SK-N-SH (cell line): ENCODE data around the gene PPP1R1B. TPM values are rescaled to one million over a fixed set of nuclear protein-coding genes. Genes with fewer than 3 reads are reported as not detected.

Source experiments
- CTCF ChIA-PET: fragments of 300-600, 350-600 bp; formaldehyde crosslinking; extraction: SDS; loops from one replicate; lab custom pipeline; 2021; lab: Yijun Ruan, JAX
- POLR2A ChIA-PET: fragments of 350-600 bp; sonication (Branson Sonifier 250); formaldehyde crosslinking; extraction: SDS; loops from one replicate; lab custom pipeline; 2020; ENCODE audit warnings: antibody characterized with exemption, inconsistent platforms; lab: Yijun Ruan, JAX
- DNase-seq: peaks from one replicate; pipeline ENCODE4 v3.0.0; 2012
- H2AFZ ChIP-seq: fragments of 200-600 bp; sonication (generic); 2 replicates; pipeline ENCODE4 v1.8.1; 2016; ENCODE audit warnings: antibody characterized with exemption, mild to moderate bottlenecking, low read depth
- H3F3A ChIP-seq: fragments of 200-600 bp; sonication (generic); replicated peaks from 2 replicates; pipeline ENCODE3; 2016; ENCODE audit warnings: antibody characterized with exemption, mild to moderate bottlenecking; ENCODE audit not compliant: insufficient read depth
- H3K27ac ChIP-seq, 2 experiments: fragments of 200-500 bp in 1 of 2; fragments of 200-600 bp in 1 of 2; sonication (Bioruptor generic) in 1 of 2; sonication (generic), shearing (Covaris generic) in 1 of 2; 2 replicates each; pipeline versions ENCODE4 v1.5.1 to v1.6.1; 2014 to 2016; ENCODE audit warnings: low read depth in 2 of 2, inconsistent platforms in 1 of 2, low read length in 1 of 2, mild to moderate bottlenecking in 1 of 2, mixed read lengths in 1 of 2
- H3K27me3 ChIP-seq: fragments of 200-600 bp; sonication (generic), shearing (Covaris generic); 2 replicates; pipeline ENCODE4 v1.6.1; 2016; ENCODE audit warnings: mixed run types; ENCODE audit not compliant: insufficient read depth
- H3K36me3 ChIP-seq, 2 experiments: fragments of 200-500 bp in 1 of 2; fragments of 200-600 bp in 1 of 2; sonication (Bioruptor generic) in 1 of 2; sonication (generic) in 1 of 2; replicated peaks in 1 of 2; 2 replicates each; pipeline versions ENCODE3 to v1.5.1; 2014 to 2016; ENCODE audit warnings: low read length in 1 of 2, mild to moderate bottlenecking in 1 of 2; ENCODE audit not compliant: insufficient read depth in 2 of 2, control insufficient read depth in 1 of 2
- H3K4me1 ChIP-seq, 2 experiments: fragments of 200-500 bp in 1 of 2; fragments of 200-600 bp in 1 of 2; sonication (Bioruptor generic) in 1 of 2; sonication (generic), shearing (Covaris generic) in 1 of 2; 2 replicates each; pipeline versions ENCODE4 v1.5.1 to v1.6.1; 2014 to 2016; ENCODE audit warnings: low read depth in 1 of 2, low read length in 1 of 2, mixed run types in 1 of 2; ENCODE audit not compliant: insufficient read depth in 2 of 2, control insufficient read depth in 1 of 2
- H3K4me2 ChIP-seq: fragments of 200-600 bp; sonication (generic), shearing (Covaris generic); 2 replicates; pipeline ENCODE4 v1.6.1; 2017; ENCODE audit warnings: mixed run types
- H3K4me3 ChIP-seq, 2 experiments: fragments of 200-500 bp in 1 of 2; fragments of 200-600 bp in 1 of 2; sonication (Bioruptor generic) in 1 of 2; sonication (generic), shearing (Covaris generic) in 1 of 2; 2 replicates each; pipeline versions ENCODE4 v1.5.1 to v1.8.1; 2014 to 2016; ENCODE audit warnings: low read depth in 2 of 2, inconsistent platforms in 1 of 2, low read length in 1 of 2, mild to moderate bottlenecking in 1 of 2, mixed read lengths in 1 of 2, moderate library complexity in 1 of 2
- H3K79me2 ChIP-seq: fragments of 200-600 bp; sonication (generic); 2 replicates; pipeline ENCODE4 v1.8.1; 2017; ENCODE audit warnings: mild to moderate bottlenecking; ENCODE audit not compliant: insufficient read depth
- H3K9ac ChIP-seq: fragments of 200-600 bp; sonication (generic); 2 replicates; pipeline ENCODE4 v1.6.1; 2017; ENCODE audit warnings: mixed run types
- H3K9me2 ChIP-seq: fragments of 200-600 bp; sonication (generic); 2 replicates; pipeline ENCODE4 v1.6.1; 2017; ENCODE audit warnings: mixed run types
- H3K9me3 ChIP-seq: fragments of 200-600 bp; sonication (generic); 2 replicates; pipeline ENCODE4 v1.6.1; 2017; ENCODE audit warnings: mixed run types, mild to moderate bottlenecking, moderate library complexity
- H4K20me1 ChIP-seq: fragments of 200-600 bp; sonication (generic); 2 replicates; pipeline ENCODE4 v1.6.1; 2017; ENCODE audit warnings: mild to moderate bottlenecking, mixed run types; ENCODE audit not compliant: insufficient read depth
- CHD2 ChIP-seq: fragments of 150-350 bp; IDR thresholded peaks from 2 replicates; pipeline ENCODE4 v1.6.1; 2018; ENCODE audit warnings: low read length; ENCODE audit not compliant: partially characterized antibody
- CTCF ChIP-seq: fragments of 200-600 bp; sonication (generic); IDR thresholded peaks from 2 replicates; pipeline ENCODE4 v1.6.1; 2017; ENCODE audit warnings: antibody characterized with exemption, mild to moderate bottlenecking, moderate library complexity
- EP300 ChIP-seq, 2 experiments: IDR thresholded peaks; 2 replicates each; pipeline versions ENCODE4 v1.4.0 to v1.6.1; 2012; ENCODE audit warnings: borderline replicate concordance in 1 of 2, low read depth in 1 of 2, low read length in 1 of 2
- GATA2 ChIP-seq: sonication (generic); formaldehyde crosslinking; IDR thresholded peaks from 2 replicates; pipeline ENCODE4 v1.5.0; 2020; ENCODE audit warnings: mild to moderate bottlenecking, missing genetic modification reagents
- RCOR1 ChIP-seq: fragments of 150-350 bp; IDR thresholded peaks from 2 replicates; pipeline ENCODE4 v1.6.1; 2017; ENCODE audit warnings: antibody characterized with exemption, low read length
- TAF1 ChIP-seq: IDR thresholded peaks from 2 replicates; pipeline ENCODE4 v1.6.1; 2012; ENCODE audit warnings: low read depth, mild to moderate bottlenecking, low read length, moderate library complexity, borderline replicate concordance
- TEAD4 ChIP-seq: IDR thresholded peaks from 2 replicates; pipeline ENCODE4 v1.4.0; 2012; ENCODE audit warnings: mild to moderate bottlenecking, borderline replicate concordance; ENCODE audit not compliant: insufficient read depth
- WGBS: methylation state at CpG from one replicate; pipeline ENCODE4 v1.1.6; 2017; ENCODE audit warnings: low lambda C conversion rate; 5-methylcytosine and 5-hydroxymethylcytosine counted together
- polyA plus RNA-seq, 3 experiments: library from polyadenylated mRNA; depleted of rRNA; stranded (reverse); fragments of >200 nt; gene quantifications; 2 replicates each; pipeline ENCODE4 v1.2.3, GENCODE V29; 2012
- TF ChIP-seq, protein P1 (sequence below): IDR thresholded peaks from 2 replicates; pipeline ENCODE4 v1.4.0; 2012; ENCODE audit warnings: low read depth, borderline replicate concordance
- TF ChIP-seq, protein P2 (sequence below): IDR thresholded peaks from 2 replicates; pipeline ENCODE4 v1.6.1; 2012; ENCODE audit warnings: mild to moderate bottlenecking, low read depth, low read length, moderate library complexity

Gene PPP1R1B
- polyA plus RNA-seq, 1 of the 3 experiments (the other 2 are of a cell fraction), result 0.07 TPM

- no peak for TF ChIP-seq CHD2
- TF ChIP-seq TAF1, result no peak
- no peak for TF ChIP-seq GATA2 (CRISPR knock-in tag)
- TF ChIP-seq, protein P1, sequence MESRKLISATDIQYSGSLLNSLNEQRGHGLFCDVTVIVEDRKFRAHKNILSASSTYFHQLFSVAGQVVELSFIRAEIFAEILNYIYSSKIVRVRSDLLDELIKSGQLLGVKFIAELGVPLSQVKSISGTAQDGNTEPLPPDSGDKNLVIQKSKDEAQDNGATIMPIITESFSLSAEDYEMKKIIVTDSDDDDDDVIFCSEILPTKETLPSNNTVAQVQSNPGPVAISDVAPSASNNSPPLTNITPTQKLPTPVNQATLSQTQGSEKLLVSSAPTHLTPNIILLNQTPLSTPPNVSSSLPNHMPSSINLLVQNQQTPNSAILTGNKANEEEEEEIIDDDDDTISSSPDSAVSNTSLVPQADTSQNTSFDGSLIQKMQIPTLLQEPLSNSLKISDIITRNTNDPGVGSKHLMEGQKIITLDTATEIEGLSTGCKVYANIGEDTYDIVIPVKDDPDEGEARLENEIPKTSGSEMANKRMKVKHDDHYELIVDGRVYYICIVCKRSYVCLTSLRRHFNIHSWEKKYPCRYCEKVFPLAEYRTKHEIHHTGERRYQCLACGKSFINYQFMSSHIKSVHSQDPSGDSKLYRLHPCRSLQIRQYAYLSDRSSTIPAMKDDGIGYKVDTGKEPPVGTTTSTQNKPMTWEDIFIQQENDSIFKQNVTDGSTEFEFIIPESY, result no peak
- TF ChIP-seq RCOR1, result no peak
- TF ChIP-seq TEAD4, result no peak
- no peak for TF ChIP-seq CTCF
- no peak for TF ChIP-seq EP300 (IDR thresholded peaks at IDR 0.05; ENCODE audit: borderline replicate concordance in 1 of 2, low read depth in 1 of 2, low read length in 1 of 2)
- TF ChIP-seq, protein P2, sequence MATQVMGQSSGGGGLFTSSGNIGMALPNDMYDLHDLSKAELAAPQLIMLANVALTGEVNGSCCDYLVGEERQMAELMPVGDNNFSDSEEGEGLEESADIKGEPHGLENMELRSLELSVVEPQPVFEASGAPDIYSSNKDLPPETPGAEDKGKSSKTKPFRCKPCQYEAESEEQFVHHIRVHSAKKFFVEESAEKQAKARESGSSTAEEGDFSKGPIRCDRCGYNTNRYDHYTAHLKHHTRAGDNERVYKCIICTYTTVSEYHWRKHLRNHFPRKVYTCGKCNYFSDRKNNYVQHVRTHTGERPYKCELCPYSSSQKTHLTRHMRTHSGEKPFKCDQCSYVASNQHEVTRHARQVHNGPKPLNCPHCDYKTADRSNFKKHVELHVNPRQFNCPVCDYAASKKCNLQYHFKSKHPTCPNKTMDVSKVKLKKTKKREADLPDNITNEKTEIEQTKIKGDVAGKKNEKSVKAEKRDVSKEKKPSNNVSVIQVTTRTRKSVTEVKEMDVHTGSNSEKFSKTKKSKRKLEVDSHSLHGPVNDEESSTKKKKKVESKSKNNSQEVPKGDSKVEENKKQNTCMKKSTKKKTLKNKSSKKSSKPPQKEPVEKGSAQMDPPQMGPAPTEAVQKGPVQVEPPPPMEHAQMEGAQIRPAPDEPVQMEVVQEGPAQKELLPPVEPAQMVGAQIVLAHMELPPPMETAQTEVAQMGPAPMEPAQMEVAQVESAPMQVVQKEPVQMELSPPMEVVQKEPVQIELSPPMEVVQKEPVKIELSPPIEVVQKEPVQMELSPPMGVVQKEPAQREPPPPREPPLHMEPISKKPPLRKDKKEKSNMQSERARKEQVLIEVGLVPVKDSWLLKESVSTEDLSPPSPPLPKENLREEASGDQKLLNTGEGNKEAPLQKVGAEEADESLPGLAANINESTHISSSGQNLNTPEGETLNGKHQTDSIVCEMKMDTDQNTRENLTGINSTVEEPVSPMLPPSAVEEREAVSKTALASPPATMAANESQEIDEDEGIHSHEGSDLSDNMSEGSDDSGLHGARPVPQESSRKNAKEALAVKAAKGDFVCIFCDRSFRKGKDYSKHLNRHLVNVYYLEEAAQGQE, result no peak
- H3K9me3 ChIP-seq, result no peaks in the 10 kb centered on the region
- peak overlapping the region; percentile 7; the same call in 1 of the 2 replicates for H3K4me2 ChIP-seq
- H3K36me3 ChIP-seq, result no peaks in the 10 kb centered on the region
- H3K9me2 ChIP-seq, result no peaks in the 10 kb centered on the region
- no peak overlapping the region for H2AFZ ChIP-seq
- POLR2A ChIA-PET, result interaction anchor here (0.7 kb wide), 1 partner anchor 9 kb away, joined by 3 read pairs; no protein-coding TSS in a partner anchor
- peaks cover 94% of the 10 kb centered on the region for H3K27me3 ChIP-seq
- H3F3A ChIP-seq, result no peaks in the 10 kb centered on the region
- H4K20me1 ChIP-seq, result 0 out of 2 replicates have a peak, but pooled peaks cover 5% of the 10 kb centered on the region
- CTCF ChIA-PET, result interaction anchor here (0.6 to 17.5 kb wide), 6 partner anchors 8 to 180 kb away, joined by 3 to 285 read pairs (median 4); partner anchors contain the start of genes PNMT and PPP1R1B
- no peaks in the 10 kb centered on the region; a peak in 1 of 4 replicates for H3K4me1 ChIP-seq
- no peak overlapping the region for H3K9ac ChIP-seq
- no peaks in the 10 kb centered on the region for H3K79me2 ChIP-seq
- H3K27ac ChIP-seq, result no peak overlapping the region
- WGBS, result 6% methylated on average over 27 of the region's 66 CpGs
- no peak for DNase-seq
- no peak overlapping the region for H3K4me3 ChIP-seq
Observed at GRCh38 chr17:39606434-39607056, 20.2 kb upstream of the PPP1R1B start.
